ENCODE measurements around the gene PCP2. TPM values are rescaled to one million over a fixed set of nuclear protein-coding genes. Genes with fewer than 3 reads are reported as not detected.

Gene PCP2
- total and polyA plus RNA-seq, 2 of the 8 experiments (the other 6 are each of a cell fraction or from before 2014, with no cell fraction given), result not detected

DNA sequence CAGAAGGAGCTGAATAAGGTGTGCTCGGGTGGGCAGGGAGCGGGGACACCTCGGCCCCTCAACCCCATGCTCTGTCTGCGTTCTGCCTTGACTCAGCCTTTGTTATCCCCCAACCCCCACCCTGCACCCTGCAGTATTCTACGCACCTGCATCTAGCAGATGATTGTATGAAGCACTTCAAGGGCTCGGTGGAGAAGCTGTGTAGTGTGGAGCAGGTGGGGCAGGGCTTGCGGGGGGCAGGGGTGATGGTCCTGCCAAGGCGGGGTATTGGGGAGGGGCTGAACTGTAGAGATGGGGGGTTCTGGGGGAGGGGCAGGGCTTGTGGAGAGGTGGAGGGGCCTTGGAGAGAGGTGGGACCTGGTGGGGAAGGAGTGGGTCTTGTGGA is 9.5 kb upstream of the PCP2 start (continued):
- no peak for TF ChIP-seq SIX5 (IDR thresholded peaks at IDR 0.05; ENCODE audit: low read depth, low read length)
- no peak for TF ChIP-seq CREB1 (IDR thresholded peaks at IDR 0.05)
- TF ChIP-seq BCL11A (IDR thresholded peaks at IDR 0.05; ENCODE audit: low read depth in 2 of 2, low read length in 2 of 2), result no peak
- no peak for TF ChIP-seq SIRT6 (IDR thresholded peaks at IDR 0.05; ENCODE audit: low read length)
- TF ChIP-seq SUZ12 (IDR thresholded peaks at IDR 0.05; ENCODE audit: low read length), result no peak
- no peak for TF ChIP-seq CHD1 (IDR thresholded peaks at IDR 0.05; ENCODE audit: low read depth, low read length)
